EL (cell line): ENCODE results near the gene ARAP3.

Experiments
- DNase-seq: peaks from one replicate; pipeline ENCODE4 v3.0.0-alpha.2; 2016

ARAP3 gene

DNA sequence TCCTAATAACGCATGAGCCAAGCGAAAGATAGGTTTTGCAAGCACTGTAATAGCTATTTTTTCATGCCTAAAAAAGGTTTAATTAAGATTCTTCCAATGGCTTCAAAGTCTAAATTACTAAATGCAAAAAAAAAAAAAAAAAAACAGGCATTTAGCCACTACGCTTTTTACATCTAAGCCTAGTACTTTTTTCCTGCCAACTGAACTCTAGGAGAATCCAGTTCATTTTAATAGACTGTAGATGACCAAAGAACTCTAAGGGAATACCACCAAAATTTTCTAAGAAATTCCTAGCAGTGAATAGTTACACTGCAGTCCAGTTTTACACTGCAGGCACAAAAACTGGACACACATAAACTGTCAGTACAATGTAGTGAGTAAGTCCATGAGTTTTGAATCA lies 73.0 kb downstream of the ARAP3 start:
- no peak for DNase-seq

DNA sequence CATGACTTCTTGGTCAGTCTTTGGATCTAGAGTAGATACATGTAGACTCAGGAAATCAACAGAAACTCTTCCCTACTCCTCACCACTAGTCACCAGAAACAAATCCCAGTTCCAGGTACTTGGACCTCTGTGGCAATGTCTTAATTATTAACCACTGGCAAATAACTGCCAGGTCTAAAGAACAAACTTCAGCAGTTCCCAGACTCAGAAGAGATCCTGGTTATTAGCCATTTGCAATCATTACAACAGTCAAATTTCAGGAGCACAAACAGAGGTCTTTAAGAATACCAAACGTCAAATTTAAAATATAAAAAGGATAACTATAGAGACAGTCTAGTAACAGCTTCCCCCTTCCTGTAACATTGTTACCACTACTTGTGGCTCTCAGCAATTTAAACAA lies 73.5 kb downstream of the ARAP3 start:
- DNase-seq, result no peak

DNA sequence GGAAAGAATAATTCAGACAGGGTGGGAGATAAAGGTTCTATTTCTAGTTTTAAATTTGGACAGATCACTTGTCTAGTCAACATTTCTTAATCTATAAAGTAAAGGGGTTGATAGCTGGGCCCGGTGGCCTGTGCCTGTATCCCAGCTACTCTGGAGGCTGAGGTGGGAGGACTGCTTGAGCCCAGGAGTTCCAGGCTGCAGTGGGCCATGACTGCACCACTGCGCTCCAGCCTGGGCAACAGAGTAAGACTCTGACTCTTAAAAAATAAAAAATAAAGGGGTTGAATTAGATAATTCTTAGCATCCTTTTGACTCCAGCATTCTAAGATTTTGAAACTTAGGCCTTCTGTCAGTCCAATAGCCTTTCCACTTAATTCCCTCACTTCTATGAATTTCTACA lies 74.0 kb downstream of the ARAP3 start:
- no peak for DNase-seq

DNA sequence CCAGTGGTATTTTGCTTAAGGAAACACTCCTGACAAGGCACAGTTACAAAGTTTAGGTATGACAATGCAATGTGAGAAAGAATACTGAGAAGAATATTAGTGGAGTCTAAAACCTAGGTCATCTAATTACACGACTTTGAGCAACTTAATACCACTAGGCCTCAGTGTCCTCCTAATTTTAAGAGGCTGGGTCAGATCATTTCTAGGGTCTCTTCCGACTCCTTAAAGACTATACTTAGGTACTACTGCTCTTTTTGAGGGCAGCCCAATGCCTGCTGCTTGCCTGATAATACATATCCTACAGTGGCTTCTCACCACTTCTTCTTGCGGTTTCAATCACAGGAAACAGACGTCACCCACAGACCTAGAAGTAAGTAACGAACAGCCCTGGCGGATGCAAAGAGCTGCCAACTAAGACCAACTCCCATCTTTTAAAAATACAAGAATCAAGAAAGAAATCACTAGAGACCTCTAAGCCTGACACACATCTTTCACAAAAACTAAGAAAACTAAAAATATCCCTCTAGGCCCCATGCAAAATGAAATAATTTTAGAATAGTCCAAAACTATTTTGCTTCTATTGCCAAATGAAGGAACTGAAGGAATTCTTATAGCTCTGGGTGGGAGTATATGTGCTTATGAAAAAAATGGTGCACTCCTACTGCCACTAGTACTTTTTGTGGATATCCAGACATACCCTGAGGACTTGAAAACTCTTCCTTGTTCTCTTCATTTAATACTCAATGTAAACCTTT lies 76.3 kb downstream of the ARAP3 start:
- peak; percentile 43 for DNase-seq

DNA sequence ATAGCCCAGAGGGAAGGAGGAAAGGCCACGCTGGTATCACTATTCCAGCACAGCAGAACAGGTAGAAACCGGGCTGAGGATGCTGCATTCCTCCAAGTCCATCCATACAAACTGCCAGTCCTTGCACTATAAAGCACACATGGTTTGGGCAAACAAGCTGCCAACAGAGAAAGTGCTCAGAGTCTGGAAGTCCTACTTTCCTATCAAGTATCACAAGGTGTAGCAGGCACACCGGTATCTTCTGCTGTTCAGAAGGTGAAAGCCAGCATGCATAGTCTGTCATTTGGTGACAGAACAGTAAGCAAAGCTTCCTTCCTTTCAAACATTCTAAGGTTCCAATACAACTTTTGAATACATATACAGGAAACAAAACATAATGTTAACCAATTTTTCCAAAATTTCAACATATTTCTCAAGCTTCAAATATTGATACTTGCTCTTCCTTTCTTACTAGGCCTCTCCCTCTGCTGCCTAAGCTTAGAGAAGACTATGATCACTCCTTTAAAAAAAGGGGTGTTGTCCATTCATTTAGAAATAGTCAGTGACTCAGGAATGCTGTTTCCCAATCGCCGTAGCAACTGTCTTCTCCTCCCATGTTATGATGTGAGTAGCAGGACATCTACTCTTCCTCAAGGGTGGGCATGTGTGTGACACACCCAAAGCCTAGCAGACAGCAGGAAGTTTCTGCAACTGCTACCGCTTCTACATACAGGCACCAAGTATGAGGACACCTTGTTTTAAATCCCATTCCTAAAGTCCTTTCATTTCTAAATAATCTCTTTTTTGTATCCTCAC lies 77.9 kb downstream of the ARAP3 start:
- peak; percentile 96 for DNase-seq
